Endodermal cell (in vitro differentiated cells): ENCODE measurements around the gene DNAH9. TPM values are rescaled to one million over a fixed set of nuclear protein-coding genes. Genes with fewer than 3 reads are reported as not detected.
"Not testable (repeated sequence)": the region's sequence is repeated elsewhere in the genome, so short reads cannot be mapped to it uniquely, and the experiment has no call there.

Experiments used
- DNase-seq: peaks from one replicate; pipeline ENCODE4 v3.0.0-alpha.2; 2017
- H3K27ac ChIP-seq: 2 replicates; pipeline ENCODE4 v1.5.1; 2013; ENCODE audit warnings: mild to moderate bottlenecking, low read depth, low read length, moderate library complexity
- H3K27me3 ChIP-seq: 2 replicates; pipeline ENCODE4 v1.6.1; 2013; ENCODE audit warnings: mild to moderate bottlenecking, low read length, moderate library complexity; ENCODE audit not compliant: insufficient read depth, control insufficient read depth, poor library complexity, severe bottlenecking
- H3K36me3 ChIP-seq: 2 replicates; pipeline ENCODE4 v1.7.0; 2013; ENCODE audit warnings: mild to moderate bottlenecking, low read length, moderate library complexity; ENCODE audit not compliant: control insufficient read depth, insufficient read depth
- H3K4me1 ChIP-seq: one replicate; pipeline ENCODE4 v1.7.0; 2013; ENCODE audit warnings: low read length; ENCODE audit not compliant: control insufficient read depth, insufficient read depth
- H3K4me3 ChIP-seq: 2 replicates; pipeline ENCODE4 v1.5.1; 2013; ENCODE audit warnings: mild to moderate bottlenecking, low read length, moderate library complexity
- H3K9ac ChIP-seq: 2 replicates; pipeline ENCODE4 v1.6.1; 2013; ENCODE audit warnings: mild to moderate bottlenecking, low read length, moderate library complexity; ENCODE audit not compliant: poor library complexity, severe bottlenecking; ENCODE audit errors: extremely low read depth
- H3K9me3 ChIP-seq: 2 replicates; pipeline ENCODE4 v1.6.1; 2013; ENCODE audit warnings: mild to moderate bottlenecking, low read length, moderate library complexity; ENCODE audit not compliant: control insufficient read depth
- H3K27ac Mint-ChIP-seq: 2 replicates; pipeline ENCODE4 v1.8.0; 2020; ENCODE audit warnings: mixed read lengths
- H3K27me3 Mint-ChIP-seq: 2 replicates; pipeline ENCODE4 v1.8.0; 2021; ENCODE audit warnings: mild to moderate bottlenecking, mixed read lengths; ENCODE audit not compliant: insufficient read depth
- H3K36me3 Mint-ChIP-seq: 2 replicates; pipeline ENCODE4 v1.8.0; 2020; ENCODE audit warnings: low read depth, mixed read lengths
- H3K4me1 Mint-ChIP-seq: 2 replicates; pipeline ENCODE4 v1.8.0; 2020; ENCODE audit warnings: mixed read lengths
- H3K4me3 Mint-ChIP-seq: 2 replicates; pipeline ENCODE4 v1.8.0; 2020; ENCODE audit warnings: mild to moderate bottlenecking, moderate library complexity, mixed read lengths
- H3K9me3 Mint-ChIP-seq: 2 replicates; pipeline ENCODE4 v1.8.0; 2020; ENCODE audit warnings: mild to moderate bottlenecking, mixed read lengths
- CTCF ChIP-seq: fragments of 200-600 bp; sonication (generic); conservative IDR thresholded peaks from 2 replicates; pipeline ENCODE4 v1.5.0; 2021; ENCODE audit warnings: antibody characterized with exemption, mild to moderate bottlenecking
- WGBS, 2 experiments: methylation state at CpG; one replicate each; pipeline versions ENCODE4 v1.1.5 to v1.1.7; 2013; ENCODE audit warnings: missing lambda C conversion rate in 2 of 2, mixed read lengths in 1 of 2; ENCODE audit not compliant: insufficient coverage in 1 of 2, insufficient read length in 1 of 2; 5-methylcytosine and 5-hydroxymethylcytosine counted together
- total RNA-seq, 2 donors: library from RNA; stranded (reverse); fragmentation: NEBNext Ultra II Directional in 1 of 2; extraction: Animal tissue kit (Norgen Biotek cat#: 25700) in 1 of 2; gene quantifications; 2 replicates in 1 of 2; 3 replicates in 1 of 2; pipeline ENCODE4 v1.2.1, GENCODE V29; 2021

Gene DNAH9
- total RNA-seq, 2 donors from 2014 or later: 0.64 to 1.2 TPM

DNA sequence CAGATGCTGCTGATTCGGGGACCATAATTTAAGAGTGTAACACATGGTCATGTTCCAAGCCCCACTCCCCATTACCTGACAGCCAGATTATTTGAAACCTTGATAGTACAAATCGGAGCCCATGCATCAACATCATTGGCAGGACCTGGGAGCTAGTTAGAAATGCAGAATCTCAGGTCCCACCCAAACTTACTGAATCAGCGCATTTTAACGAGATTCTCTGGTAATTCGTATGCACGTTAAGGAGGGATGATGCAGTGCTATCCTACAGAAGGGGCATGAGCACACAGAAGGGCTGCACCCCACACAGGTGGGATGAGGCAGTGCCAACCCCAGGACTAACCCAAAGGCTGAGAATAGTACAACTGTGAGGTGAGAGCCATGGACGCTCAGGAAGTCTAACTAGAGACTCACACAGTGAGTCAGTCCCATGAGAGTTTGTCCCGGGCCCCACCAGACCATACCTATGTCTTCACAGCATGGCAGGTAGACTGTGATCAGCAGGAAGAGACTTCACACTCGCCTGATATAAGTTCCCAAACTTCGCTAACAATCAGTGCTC, 334.1 kb downstream of the DNAH9 start:
- no peak overlapping the region for H3K9ac ChIP-seq
- no peaks in the 10 kb centered on the region for H3K36me3 ChIP-seq
- H3K9me3 ChIP-seq: no peaks in the 10 kb centered on the region
- H3K4me3 ChIP-seq: no peak overlapping the region
- peaks cover 6% of the 10 kb centered on the region for H3K4me1 ChIP-seq
- no peak overlapping the region for H3K27ac ChIP-seq
- no peak for DNase-seq
- Mint-ChIP-seq H3K27ac (no peak overlapping the region), H3K36me3 (no peaks in the 10 kb centered on the region), H3K9me3 (no peaks in the 10 kb centered on the region), H3K4me3 (no peak overlapping the region), H3K27me3 (no peaks in the 10 kb centered on the region), H3K4me1 (peaks cover 24% of the 10 kb centered on the region)
- 94 to 96% methylated on average over 8 to 10 of the region's 10 CpGs for WGBS, 2 experiments
- no peak for TF ChIP-seq CTCF
- H3K27me3 ChIP-seq: no peaks in the 10 kb centered on the region

DNA sequence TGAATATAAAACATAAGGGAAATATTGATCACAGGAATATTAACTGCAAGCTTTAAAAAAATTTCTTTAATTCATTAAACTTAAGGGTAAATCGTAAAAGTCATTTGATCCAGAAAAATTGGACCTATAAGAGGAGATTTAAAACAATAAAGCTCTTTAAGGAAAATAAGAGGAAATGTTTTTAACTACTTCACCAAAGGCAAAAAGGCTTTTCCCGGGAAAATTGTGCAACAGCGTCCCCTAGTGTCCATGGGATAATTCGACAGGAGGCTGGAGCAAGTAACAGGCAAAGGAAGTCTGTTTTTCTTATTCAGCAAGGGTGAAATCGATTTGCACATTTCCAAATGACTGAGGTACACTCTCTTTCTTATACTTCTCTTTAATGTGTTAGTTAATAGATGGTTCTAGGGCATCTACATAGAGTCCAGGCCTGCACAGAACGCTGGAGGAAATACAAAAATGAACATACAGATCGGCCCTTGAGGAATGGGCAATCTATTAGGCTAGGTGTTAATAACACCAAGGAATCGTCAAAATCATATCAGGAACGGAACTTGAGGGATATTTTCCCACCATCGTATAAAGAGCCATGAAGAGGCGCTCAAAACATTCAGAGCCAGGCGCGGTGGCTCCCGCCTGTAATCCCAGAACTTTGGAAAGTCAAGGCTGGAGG, 337.6 kb downstream of the DNAH9 start:
- TF ChIP-seq CTCF: peak; percentile 99
- Mint-ChIP-seq H3K9me3 (no peaks in the 10 kb centered on the region), H3K4me3 (no peak overlapping the region), H3K36me3 (no peaks in the 10 kb centered on the region), H3K27ac (no peak overlapping the region), H3K27me3 (no peaks in the 10 kb centered on the region), H3K4me1 (peaks cover 13% of the 10 kb centered on the region)
- H3K9ac ChIP-seq: no peak overlapping the region
- no peaks in the 10 kb centered on the region for H3K9me3 ChIP-seq
- H3K27ac ChIP-seq: no peak overlapping the region
- no peaks in the 10 kb centered on the region for H3K27me3 ChIP-seq
- H3K4me3 ChIP-seq: no peak overlapping the region
- peaks cover 6% of the 10 kb centered on the region for H3K4me1 ChIP-seq
- no peaks in the 10 kb centered on the region for H3K36me3 ChIP-seq
- DNase-seq: peak; percentile 95
- WGBS, 2 experiments: 44 to 48% methylated on average over 11 to 14 of the region's 14 CpGs

- H3K27me3 Mint-ChIP-seq: no peaks in the 10 kb centered on the region
- Histone ChIP-seq H3K4me1 (peaks cover 7% of the 10 kb centered on the region), H3K36me3 (no peaks in the 10 kb centered on the region), H3K4me3 (peak overlapping the region; percentile 23), H3K9me3 (no peaks in the 10 kb centered on the region), H3K27me3 (no peaks in the 10 kb centered on the region), H3K9ac (no peak overlapping the region), H3K27ac (no peak overlapping the region)
- no peak for TF ChIP-seq CTCF
- peaks cover 23% of the 10 kb centered on the region for H3K4me1 Mint-ChIP-seq
- DNase-seq: peak; percentile 63
- H3K4me3 Mint-ChIP-seq: no peak overlapping the region
- no peak overlapping the region for H3K27ac Mint-ChIP-seq
- 73 to 81% methylated on average over 2 of the region's 2 CpGs for WGBS, 2 experiments
- H3K36me3 Mint-ChIP-seq: peaks cover 5% of the 10 kb centered on the region
- H3K9me3 Mint-ChIP-seq: peaks cover 2% of the 10 kb centered on the region
Measured at GRCh38 chr17:11940904-11941303, 342.6 kb downstream of the DNAH9 start.

DNA sequence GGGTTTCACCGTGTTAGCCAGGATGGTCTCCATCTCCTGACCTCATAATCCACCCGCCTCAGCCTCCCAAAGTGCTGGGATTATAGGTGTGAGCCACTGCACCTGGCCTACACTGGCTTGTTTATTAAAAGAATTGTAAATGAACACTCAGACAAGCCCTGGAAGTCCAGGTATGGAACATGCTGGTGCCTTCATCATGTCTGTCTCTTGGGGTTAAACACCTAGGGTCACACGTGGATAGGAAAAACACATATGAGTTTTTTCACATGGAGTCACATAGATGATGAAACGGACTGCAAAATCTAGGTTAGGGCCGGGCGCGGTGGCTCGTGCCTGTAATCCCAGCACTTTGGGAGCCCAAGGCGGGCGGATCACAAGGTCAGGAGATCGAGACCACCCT, 344.8 kb downstream of the DNAH9 start:
- DNase-seq, H3K4me3 Mint-ChIP-seq, H3K27ac ChIP-seq, H3K27me3 ChIP-seq, H3K9ac ChIP-seq, H3K4me3 ChIP-seq, H3K27me3 Mint-ChIP-seq, H3K9me3 ChIP-seq, H3K27ac Mint-ChIP-seq, H3K4me1 ChIP-seq, H3K36me3 ChIP-seq, H3K9me3 Mint-ChIP-seq, H3K36me3 Mint-ChIP-seq: not testable (repeated sequence)
- 92 to 97% methylated on average over 7 to 11 of the region's 11 CpGs for WGBS, 2 experiments
- H3K4me1 Mint-ChIP-seq: peaks cover 21% of the 10 kb centered on the region
